ENCODE data around the gene PIGV. TPM values are rescaled to one million over a fixed set of nuclear protein-coding genes. Genes with fewer than 3 reads are reported as not detected.

PIGV gene
- total RNA-seq, 2 experiments from 2014 or later: 10.3 to 18.0 TPM

DNA sequence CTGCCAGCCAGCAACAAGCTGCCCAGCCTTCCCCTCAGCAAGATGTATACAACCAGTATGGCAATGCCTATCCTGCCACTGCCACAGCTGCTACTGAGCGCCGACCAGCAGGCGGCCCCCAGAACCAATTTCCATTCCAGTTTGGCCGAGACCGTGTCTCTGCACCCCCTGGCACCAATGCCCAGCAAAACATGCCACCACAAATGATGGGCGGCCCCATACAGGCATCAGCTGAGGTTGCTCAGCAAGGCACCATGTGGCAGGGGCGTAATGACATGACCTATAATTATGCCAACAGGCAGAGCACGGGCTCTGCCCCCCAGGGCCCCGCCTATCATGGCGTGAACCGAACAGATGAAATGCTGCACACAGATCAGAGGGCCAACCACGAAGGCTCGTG, 13.3 kb upstream of the PIGV start:
- H4K20me1 ChIP-seq (ENCODE audit: insufficient read depth, low read length): no peaks in the 10 kb centered on the region
- no peak overlapping the region for H3K4me3 ChIP-seq (ENCODE audit: low read depth, low read length, poor library complexity, severe bottlenecking)
- no peak overlapping the region for H3K27ac ChIP-seq (ENCODE audit: low read depth, low read length, poor library complexity, severe bottlenecking)
- H3K4me2 ChIP-seq (ENCODE audit: low read length): no peak overlapping the region
- no peak for DNase-seq (ENCODE audit: low spot score)
- intact Hi-C loops (cut with micrococcal nuclease; ENCODE audit: unreplicated experiment): no loop called here
- TF ChIP-seq EZH2phosphoT487 (IDR thresholded peaks at IDR 0.05; ENCODE audit: borderline replicate concordance, low read depth, low read length): no peak
- TF ChIP-seq, protein P1, sequence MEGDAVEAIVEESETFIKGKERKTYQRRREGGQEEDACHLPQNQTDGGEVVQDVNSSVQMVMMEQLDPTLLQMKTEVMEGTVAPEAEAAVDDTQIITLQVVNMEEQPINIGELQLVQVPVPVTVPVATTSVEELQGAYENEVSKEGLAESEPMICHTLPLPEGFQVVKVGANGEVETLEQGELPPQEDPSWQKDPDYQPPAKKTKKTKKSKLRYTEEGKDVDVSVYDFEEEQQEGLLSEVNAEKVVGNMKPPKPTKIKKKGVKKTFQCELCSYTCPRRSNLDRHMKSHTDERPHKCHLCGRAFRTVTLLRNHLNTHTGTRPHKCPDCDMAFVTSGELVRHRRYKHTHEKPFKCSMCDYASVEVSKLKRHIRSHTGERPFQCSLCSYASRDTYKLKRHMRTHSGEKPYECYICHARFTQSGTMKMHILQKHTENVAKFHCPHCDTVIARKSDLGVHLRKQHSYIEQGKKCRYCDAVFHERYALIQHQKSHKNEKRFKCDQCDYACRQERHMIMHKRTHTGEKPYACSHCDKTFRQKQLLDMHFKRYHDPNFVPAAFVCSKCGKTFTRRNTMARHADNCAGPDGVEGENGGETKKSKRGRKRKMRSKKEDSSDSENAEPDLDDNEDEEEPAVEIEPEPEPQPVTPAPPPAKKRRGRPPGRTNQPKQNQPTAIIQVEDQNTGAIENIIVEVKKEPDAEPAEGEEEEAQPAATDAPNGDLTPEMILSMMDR (conservative IDR thresholded peaks at IDR 0.05; ENCODE audit: low read length): no peak
- H2AFZ ChIP-seq (ENCODE audit: low read length): no peak overlapping the region
- no peaks in the 10 kb centered on the region for H3K9me2 ChIP-seq (ENCODE audit: insufficient read depth, low read length)
- H3K79me2 ChIP-seq (ENCODE audit: insufficient read depth, low read depth, low read length): no peaks in the 10 kb centered on the region
- H3K9me3 ChIP-seq (ENCODE audit: low read length): no peaks in the 10 kb centered on the region
- POLR2A ChIA-PET: no interaction called here
- peaks cover 100% of the 10 kb centered on the region for H3K36me3 ChIP-seq (ENCODE audit: insufficient read depth, low read length)
- H3K4me1 ChIP-seq (ENCODE audit: insufficient read depth, low read length, poor library complexity, severe bottlenecking): no peaks in the 10 kb centered on the region
- BruUV-seq (replicated peaks): TSS peak; percentile 25
- CTCF ChIA-PET (ENCODE audit: unreplicated experiment): no interaction called here

DNA sequence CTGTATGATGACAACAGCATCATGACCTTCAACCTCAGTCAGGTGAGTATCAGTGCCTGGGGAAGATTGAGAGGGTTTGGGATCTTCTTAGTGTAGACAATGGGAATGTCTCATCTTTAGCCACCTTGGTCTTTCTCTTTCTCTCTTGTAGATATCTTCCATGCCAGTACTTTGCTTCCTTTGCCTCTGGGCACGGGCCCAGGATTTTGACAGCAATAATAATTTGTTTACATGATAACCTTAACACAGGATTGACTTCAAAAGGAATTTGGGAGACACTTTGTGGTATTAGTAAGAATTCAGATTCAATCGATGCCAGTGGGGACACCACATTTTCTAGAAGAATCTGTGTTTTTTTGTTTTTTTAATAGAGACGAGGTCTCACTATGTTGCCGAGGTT, 12.1 kb upstream of the PIGV start:
- H3K4me1 ChIP-seq (ENCODE audit: insufficient read depth, low read length, poor library complexity, severe bottlenecking): no peaks in the 10 kb centered on the region
- H4K20me1 ChIP-seq (ENCODE audit: insufficient read depth, low read length): no peaks in the 10 kb centered on the region
- no peak for TF ChIP-seq EZH2phosphoT487 (IDR thresholded peaks at IDR 0.05; ENCODE audit: borderline replicate concordance, low read depth, low read length)
- TF ChIP-seq, protein P1 (conservative IDR thresholded peaks at IDR 0.05; ENCODE audit: low read length): no peak
- no peak overlapping the region for H3K27ac ChIP-seq (ENCODE audit: low read depth, low read length, poor library complexity, severe bottlenecking)
- H2AFZ ChIP-seq (ENCODE audit: low read length): no peak overlapping the region
- no peak for DNase-seq (ENCODE audit: low spot score)
- ChIA-PET CTCF (ENCODE audit: unreplicated experiment) (no interaction called here), POLR2A (no interaction called here)
- BruUV-seq (replicated peaks): no TSS peak
- no peaks in the 10 kb centered on the region for H3K9me2 ChIP-seq (ENCODE audit: insufficient read depth, low read length)
- H3K79me2 ChIP-seq (ENCODE audit: insufficient read depth, low read depth, low read length): no peaks in the 10 kb centered on the region
- H3K9me3 ChIP-seq (ENCODE audit: low read length): no peaks in the 10 kb centered on the region
- H3K36me3 ChIP-seq (ENCODE audit: insufficient read depth, low read length): peaks cover 100% of the 10 kb centered on the region
- H3K4me3 ChIP-seq (ENCODE audit: low read depth, low read length, poor library complexity, severe bottlenecking): no peak overlapping the region
- no peak overlapping the region for H3K4me2 ChIP-seq (ENCODE audit: low read length)
- intact Hi-C loops (cut with micrococcal nuclease; ENCODE audit: unreplicated experiment): no loop called here

GRCh38 chr1:26779098-26779668, 8.6 kb upstream of the PIGV start:
- CTCF ChIA-PET (ENCODE audit: unreplicated experiment): interaction anchor here (0.5 kb wide), 1 partner anchor 15 kb away, joined by 4 read pairs; no protein-coding TSS in a partner anchor
- Histone ChIP-seq H3K4me2 (ENCODE audit: low read length) (no peak overlapping the region), H2AFZ (ENCODE audit: low read length) (no peak overlapping the region), H3K4me1 (ENCODE audit: insufficient read depth, low read length, poor library complexity, severe bottlenecking) (no peaks in the 10 kb centered on the region), H4K20me1 (ENCODE audit: insufficient read depth, low read length) (no peaks in the 10 kb centered on the region), H3K9me2 (ENCODE audit: insufficient read depth, low read length) (no peaks in the 10 kb centered on the region), H3K27ac (ENCODE audit: low read depth, low read length, poor library complexity, severe bottlenecking) (no peak overlapping the region), H3K9me3 (ENCODE audit: low read length) (no peaks in the 10 kb centered on the region), H3K36me3 (ENCODE audit: insufficient read depth, low read length) (peaks cover 100% of the 10 kb centered on the region), H3K79me2 (ENCODE audit: insufficient read depth, low read depth, low read length) (no peaks in the 10 kb centered on the region), H3K4me3 (ENCODE audit: low read depth, low read length, poor library complexity, severe bottlenecking) (no peak overlapping the region)
- BruUV-seq (replicated peaks): no TSS peak
- TF ChIP-seq, protein P1 (conservative IDR thresholded peaks at IDR 0.05; ENCODE audit: low read length): no peak
- no peak for TF ChIP-seq EZH2phosphoT487 (IDR thresholded peaks at IDR 0.05; ENCODE audit: borderline replicate concordance, low read depth, low read length)
- no peak for DNase-seq (ENCODE audit: low spot score)
- intact Hi-C loops (cut with micrococcal nuclease; ENCODE audit: unreplicated experiment): no loop called here
- POLR2A ChIA-PET: interaction anchor here (0.6 to 1.3 kb wide), 2 partner anchors 9 to 136 kb away, joined by 3 to 5 read pairs; partner anchors contain the start of gene PIGV
